Measurements from ENCODE around the gene HOPX.

The HOPX gene

DNA sequence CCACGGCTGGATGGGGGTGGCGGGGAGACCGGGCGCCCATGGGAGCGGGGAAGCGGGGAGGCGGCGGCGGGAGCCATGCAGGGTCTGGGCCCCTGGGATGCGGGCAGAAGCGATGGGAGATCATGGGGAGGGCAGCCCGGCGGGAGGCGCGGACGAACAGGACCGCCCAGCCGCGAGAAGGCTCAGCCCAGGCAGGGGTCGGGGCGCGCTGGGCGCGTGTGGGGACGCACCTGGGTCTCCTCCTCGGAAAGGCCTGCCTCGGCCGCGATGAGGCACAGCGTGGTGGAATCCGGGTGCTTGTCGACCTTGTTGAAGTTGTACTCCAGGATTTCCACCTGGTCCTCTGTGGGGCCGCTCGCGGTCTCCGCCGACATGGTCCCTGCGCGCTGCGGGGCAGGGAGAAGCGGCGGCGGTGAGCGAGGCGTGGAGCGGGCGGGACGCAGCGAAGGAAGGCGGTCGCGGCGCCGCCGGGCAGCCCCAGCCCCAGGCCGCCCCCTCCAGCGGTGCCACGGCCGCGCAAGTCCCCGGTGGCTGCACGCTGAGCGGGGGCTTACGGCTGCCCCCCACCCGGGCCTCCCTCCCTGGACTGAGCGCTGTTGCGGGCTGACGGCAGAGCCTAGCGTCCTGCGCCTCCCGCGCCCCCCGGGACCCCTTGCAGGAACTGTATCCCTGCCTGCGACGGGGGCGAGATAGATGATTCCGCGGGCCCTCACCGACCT, 25.3 kb downstream of the HOPX start:
- H3K27ac Mint-ChIP-seq = peak overlapping the region; percentile 54
- no peaks in the 10 kb centered on the region for H3K9me3 Mint-ChIP-seq
- DNase-seq (ENCODE audit: low spot score) = no peak
- peaks cover 43% of the 10 kb centered on the region for H3K27me3 Mint-ChIP-seq (ENCODE audit: low read depth)
- H3K4me3 Mint-ChIP-seq = peak overlapping the region; percentile 89
- H3K4me1 Mint-ChIP-seq (ENCODE audit: low read depth) = peaks cover 49% of the 10 kb centered on the region
- peaks cover 9% of the 10 kb centered on the region for H3K36me3 Mint-ChIP-seq (ENCODE audit: low read depth)

DNA sequence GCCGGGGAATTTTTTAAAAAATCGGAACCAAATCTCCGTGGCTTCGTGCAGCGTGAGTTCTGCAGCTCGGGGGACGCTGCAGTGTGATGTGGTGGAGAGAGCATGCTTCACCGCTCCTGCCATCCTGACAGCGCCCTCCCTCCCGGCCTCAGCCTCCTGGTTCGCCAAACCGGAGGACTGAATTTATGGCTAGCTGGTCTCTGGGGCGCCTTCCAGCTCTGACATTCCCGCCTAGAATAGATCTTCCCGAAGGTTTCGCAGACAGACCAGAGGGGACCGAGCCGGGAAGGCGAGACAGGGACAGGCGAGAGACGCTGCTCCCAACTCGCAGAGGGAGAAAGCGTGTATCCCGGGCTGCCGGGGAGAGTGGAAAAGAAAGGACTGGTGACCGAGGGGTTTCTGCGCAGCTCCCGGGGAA, 25.9 kb downstream of the HOPX start:
- H3K36me3 Mint-ChIP-seq (ENCODE audit: low read depth) = peaks cover 9% of the 10 kb centered on the region
- H3K4me3 Mint-ChIP-seq = peak overlapping the region; percentile 89
- peak overlapping the region; percentile 54 for H3K27ac Mint-ChIP-seq
- H3K9me3 Mint-ChIP-seq = no peaks in the 10 kb centered on the region
- H3K27me3 Mint-ChIP-seq (ENCODE audit: low read depth) = peaks cover 42% of the 10 kb centered on the region
- DNase-seq (ENCODE audit: low spot score) = no peak
- H3K4me1 Mint-ChIP-seq (ENCODE audit: low read depth) = peaks cover 55% of the 10 kb centered on the region

DNA sequence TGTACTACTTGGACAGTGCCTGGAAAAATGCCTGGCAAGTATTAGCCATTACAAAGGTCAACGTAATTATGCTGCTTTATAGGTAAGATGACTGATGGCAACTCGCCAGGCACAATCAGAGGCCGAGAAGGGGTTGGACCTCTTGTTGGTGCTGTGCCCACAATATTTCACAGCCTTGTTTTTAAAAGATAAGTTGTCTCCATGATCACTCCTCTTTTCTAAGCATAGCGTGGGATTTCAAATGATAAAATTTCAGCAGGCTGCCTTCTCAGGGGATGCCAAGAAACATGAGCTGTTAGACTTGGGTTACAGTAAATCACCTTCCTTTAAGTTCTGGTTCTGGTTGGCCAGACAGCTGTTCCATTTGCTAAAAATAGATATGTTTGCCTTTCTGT, 26.9 kb downstream of the HOPX start:
- Mint-ChIP-seq H3K27me3 (ENCODE audit: low read depth) (peaks cover 36% of the 10 kb centered on the region), H3K9me3 (no peaks in the 10 kb centered on the region), H3K36me3 (ENCODE audit: low read depth) (peaks cover 16% of the 10 kb centered on the region), H3K27ac (peak overlapping the region; percentile 54), H3K4me3 (peak overlapping the region; percentile 89), H3K4me1 (ENCODE audit: low read depth) (peaks cover 63% of the 10 kb centered on the region)
- no peak for DNase-seq (ENCODE audit: low spot score)

DNA sequence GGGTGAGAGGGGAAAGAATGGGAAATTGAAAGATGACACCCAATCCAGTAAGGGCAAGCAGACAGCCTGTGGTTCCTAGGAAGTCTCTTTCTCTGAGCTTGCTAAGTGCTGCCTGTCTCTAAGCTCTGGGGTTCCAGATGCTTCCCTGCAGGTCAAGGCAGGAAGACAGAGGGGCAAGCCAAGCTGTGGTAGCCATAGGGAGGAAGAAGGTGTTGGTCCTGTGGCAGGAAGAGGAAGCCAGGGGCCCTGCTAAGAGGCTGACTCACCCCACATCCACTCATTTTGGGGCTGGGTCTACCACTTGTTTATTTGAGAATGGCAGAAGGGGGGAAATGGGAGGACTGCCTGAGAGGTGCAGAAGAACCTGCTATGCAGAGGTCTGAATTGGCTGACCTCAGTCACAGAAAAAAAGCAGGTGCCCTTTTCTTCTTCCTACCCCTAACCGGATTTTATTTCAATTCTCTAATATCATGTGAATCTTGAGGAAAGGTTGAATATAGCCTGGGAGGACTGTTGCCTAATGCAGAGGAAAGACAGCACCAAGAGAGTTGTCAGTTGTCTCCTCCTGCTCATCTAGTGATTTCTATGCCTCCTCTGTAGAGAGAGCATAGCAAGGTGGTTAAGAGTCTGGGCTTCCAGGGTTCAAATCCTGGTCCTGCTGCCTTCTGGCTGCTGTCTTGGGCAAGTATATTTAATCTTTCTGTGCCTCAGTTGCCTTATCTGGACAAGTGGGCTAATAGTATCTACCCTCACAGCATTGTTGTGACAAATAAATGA, 27.4 kb downstream of the HOPX start:
- DNase-seq (ENCODE audit: low spot score) = peak; percentile 52
- H3K36me3 Mint-ChIP-seq (ENCODE audit: low read depth) = peaks cover 20% of the 10 kb centered on the region
- peaks cover 67% of the 10 kb centered on the region for H3K4me1 Mint-ChIP-seq (ENCODE audit: low read depth)
- H3K4me3 Mint-ChIP-seq = peak overlapping the region; percentile 89
- H3K27ac Mint-ChIP-seq = peak overlapping the region; percentile 74
- H3K27me3 Mint-ChIP-seq (ENCODE audit: low read depth) = peaks cover 30% of the 10 kb centered on the region
- peaks cover 4% of the 10 kb centered on the region for H3K9me3 Mint-ChIP-seq

DNA sequence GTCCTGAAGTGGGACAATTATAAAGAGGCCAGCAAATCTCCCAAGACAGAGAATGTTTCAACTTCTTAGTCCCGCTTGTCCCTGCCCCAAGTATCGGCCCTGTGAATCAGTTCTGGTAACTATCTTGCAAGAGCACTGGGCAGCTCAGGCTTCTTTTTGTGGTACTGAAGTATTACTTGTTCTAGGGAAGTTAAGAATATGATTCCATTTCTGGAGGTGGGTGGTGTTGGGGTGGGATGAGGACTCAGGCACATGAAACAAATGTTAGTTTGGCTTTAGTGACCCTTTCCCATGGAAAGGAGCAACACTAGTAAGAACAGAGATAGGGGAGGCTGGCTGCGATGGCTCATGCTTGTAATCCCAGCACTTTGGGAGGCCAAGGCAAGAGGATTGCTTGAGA, 28.9 kb downstream of the HOPX start:
- Mint-ChIP-seq H3K4me3 (no peak overlapping the region), H3K36me3 (ENCODE audit: low read depth) (peaks cover 27% of the 10 kb centered on the region), H3K9me3 (peaks cover 4% of the 10 kb centered on the region), H3K27ac (peak overlapping the region; percentile 31), H3K27me3 (ENCODE audit: low read depth) (peaks cover 17% of the 10 kb centered on the region), H3K4me1 (ENCODE audit: low read depth) (peaks cover 65% of the 10 kb centered on the region)
- DNase-seq (ENCODE audit: low spot score) = no peak

DNA sequence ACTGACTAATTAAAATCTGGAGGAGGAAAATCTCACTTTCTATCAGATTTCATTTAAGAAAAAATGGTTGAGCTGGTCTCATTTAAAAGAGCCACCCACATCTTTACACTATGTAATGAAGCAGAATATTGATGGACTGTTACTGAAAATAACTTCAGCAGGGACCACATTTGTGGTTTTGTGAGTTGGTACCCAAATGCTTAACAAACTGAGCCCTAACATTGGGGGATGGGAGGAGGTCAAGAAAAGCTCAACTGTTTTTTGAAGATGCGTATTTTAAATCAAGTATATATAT, 30.1 kb downstream of the HOPX start:
- Mint-ChIP-seq H3K36me3 (ENCODE audit: low read depth) (peaks cover 35% of the 10 kb centered on the region), H3K27me3 (ENCODE audit: low read depth) (peaks cover 9% of the 10 kb centered on the region), H3K4me3 (no peak overlapping the region), H3K9me3 (peaks cover 11% of the 10 kb centered on the region), H3K4me1 (ENCODE audit: low read depth) (peaks cover 62% of the 10 kb centered on the region), H3K27ac (no peak overlapping the region)
- DNase-seq (ENCODE audit: low spot score) = no peak

DNA sequence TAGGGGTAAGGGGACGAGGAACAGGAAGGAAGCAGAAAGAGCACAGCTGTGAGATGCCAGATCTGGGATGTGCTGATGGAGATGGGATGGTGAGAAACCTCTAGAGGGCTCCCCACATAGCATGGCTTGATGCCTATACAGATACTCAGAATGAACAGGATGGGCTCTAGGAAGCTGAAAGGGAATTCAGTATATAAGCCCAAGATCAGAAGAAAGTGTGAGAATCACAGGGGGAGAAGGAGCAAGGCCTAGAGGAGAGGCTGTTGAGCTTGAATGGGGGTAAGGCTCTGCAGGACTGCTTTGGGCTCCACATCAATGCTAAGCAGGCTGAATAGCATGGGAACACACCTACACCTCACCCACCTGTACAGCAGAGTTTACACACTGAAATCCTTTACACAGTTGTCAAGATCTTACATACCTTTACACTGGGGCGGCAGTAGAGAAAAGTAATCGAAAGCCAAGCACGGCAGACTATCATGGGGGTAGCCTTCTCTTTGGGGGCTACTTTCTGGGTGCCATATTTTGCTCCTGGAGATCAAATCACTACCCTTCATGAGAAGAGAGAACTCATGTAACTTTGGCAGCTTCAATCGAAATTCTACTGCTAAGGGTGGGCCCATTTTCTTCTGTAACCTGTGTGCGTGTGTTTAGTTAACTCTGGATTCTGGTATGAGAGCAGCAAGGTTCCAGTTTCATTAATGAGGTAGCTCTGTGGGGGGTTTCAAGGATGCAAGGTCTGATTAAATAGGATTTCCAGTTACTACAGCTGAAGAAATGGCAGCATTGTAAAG, 30.6 kb downstream of the HOPX start:
- peaks cover 38% of the 10 kb centered on the region for H3K36me3 Mint-ChIP-seq (ENCODE audit: low read depth)
- peak; percentile 37 for DNase-seq (ENCODE audit: low spot score)
- peaks cover 9% of the 10 kb centered on the region for H3K27me3 Mint-ChIP-seq (ENCODE audit: low read depth)
- peak overlapping the region; percentile 53 for H3K27ac Mint-ChIP-seq
- peaks cover 64% of the 10 kb centered on the region for H3K4me1 Mint-ChIP-seq (ENCODE audit: low read depth)
- peak overlapping the region; percentile 23 for H3K4me3 Mint-ChIP-seq
- H3K9me3 Mint-ChIP-seq = peaks cover 13% of the 10 kb centered on the region

DNA sequence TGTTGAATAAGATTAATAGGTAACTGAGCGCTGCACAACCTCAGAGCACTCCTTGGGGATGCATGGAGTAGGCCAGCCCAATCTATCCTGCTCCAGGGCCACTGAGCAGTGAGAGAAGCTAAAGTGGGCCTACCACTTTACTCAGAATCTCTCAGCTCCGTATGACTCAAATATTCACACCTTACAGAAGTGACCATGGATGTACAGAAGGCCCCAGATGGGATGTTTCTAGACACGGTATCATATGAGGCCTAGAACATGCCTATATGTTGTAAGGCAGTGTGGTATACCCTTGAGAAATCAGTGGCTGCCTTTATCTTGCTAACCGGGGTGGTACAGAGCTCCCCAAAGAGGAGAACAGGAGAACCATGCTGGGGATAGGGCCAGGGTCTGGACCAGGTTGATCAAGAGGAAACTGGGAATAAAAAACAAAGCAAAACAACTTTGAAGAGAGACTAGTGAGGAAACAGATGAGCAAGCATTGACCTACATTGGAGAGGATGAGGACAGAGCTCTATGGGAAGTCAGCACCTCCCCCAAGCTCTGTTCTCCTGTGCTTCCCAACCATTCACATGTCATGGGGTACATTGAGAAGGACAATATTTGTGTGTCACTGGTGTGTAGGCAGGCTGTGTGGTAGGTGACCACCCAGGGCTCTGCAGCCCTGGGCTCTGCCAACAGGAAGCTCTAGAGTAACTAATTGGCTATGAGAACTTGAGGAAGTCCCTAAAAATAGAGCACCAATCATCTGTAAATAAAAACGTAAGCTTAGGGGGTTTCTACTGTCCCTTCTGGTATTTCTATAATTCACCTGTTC, 31.4 kb downstream of the HOPX start:
- Mint-ChIP-seq H3K9me3 (peaks cover 13% of the 10 kb centered on the region), H3K4me1 (ENCODE audit: low read depth) (peaks cover 56% of the 10 kb centered on the region), H3K36me3 (ENCODE audit: low read depth) (peaks cover 38% of the 10 kb centered on the region), H3K27ac (peak overlapping the region; percentile 53), H3K4me3 (peak overlapping the region; percentile 23), H3K27me3 (ENCODE audit: low read depth) (peaks cover 2% of the 10 kb centered on the region)
- DNase-seq (ENCODE audit: low spot score) = no peak

DNA sequence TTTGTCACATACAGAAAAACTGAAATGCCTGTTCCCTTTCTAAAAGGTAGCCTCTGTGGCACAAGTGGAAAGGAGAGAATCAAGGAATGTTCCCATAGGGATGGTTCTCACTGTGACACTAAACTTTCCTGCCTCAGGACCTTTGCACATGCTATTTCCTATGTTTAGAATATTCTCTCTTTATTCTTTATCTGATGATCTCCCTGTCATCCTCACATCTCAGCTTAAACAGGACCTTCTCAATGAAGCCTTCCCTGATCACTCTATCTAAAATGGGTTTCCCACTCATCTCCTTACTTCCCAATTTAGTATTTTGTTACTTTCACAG, 32.3 kb downstream of the HOPX start:
- no peak for DNase-seq (ENCODE audit: low spot score)
- Mint-ChIP-seq H3K36me3 (ENCODE audit: low read depth) (peaks cover 38% of the 10 kb centered on the region), H3K9me3 (peaks cover 13% of the 10 kb centered on the region), H3K4me1 (ENCODE audit: low read depth) (peaks cover 47% of the 10 kb centered on the region), H3K27ac (peak overlapping the region; percentile 2), H3K27me3 (ENCODE audit: low read depth) (no peaks in the 10 kb centered on the region), H3K4me3 (no peak overlapping the region)

DNA sequence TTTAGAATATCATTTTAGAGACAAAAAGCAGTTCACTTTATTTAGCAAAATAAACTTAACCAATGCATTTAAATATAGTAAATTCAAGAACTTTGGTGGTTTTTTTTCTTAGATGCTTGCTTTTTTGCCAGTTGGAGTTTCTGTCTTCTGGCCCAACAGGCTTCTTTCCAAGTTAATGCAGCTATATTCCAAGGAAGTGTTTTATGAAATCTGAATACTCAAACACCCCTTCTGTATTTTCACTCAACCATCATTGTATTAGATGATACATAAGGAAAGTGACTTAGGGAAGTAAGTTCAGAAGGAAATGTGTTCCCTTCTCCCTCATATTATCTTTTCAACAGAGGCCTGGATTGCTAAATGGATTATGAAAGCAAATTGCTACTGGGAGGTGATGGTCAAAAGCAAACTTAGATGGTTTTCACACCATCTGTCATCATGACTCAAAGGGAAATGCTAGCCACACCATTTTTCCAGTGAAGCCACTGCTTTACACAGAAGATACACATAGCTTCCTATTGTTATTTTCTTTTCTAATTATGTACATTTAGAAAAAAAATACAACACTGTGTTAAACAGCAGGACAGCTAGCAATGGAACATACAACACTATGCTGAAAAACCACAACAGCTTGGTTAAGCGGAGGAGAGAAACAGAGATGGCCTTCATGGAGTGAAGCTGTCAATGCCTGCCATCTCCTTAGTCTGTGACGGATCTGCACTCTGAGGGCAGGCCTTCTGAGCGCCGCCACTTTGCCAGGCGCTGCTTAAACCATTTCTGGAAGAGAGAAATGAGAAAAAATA, 32.9 kb downstream of the HOPX start:
- peaks cover 41% of the 10 kb centered on the region for H3K4me1 Mint-ChIP-seq (ENCODE audit: low read depth)
- no peak overlapping the region for H3K4me3 Mint-ChIP-seq
- peak overlapping the region; percentile 15 for H3K27ac Mint-ChIP-seq
- no peak for DNase-seq (ENCODE audit: low spot score)
- H3K9me3 Mint-ChIP-seq = peaks cover 13% of the 10 kb centered on the region
- no peaks in the 10 kb centered on the region for H3K27me3 Mint-ChIP-seq (ENCODE audit: low read depth)
- H3K36me3 Mint-ChIP-seq (ENCODE audit: low read depth) = peaks cover 38% of the 10 kb centered on the region

DNA sequence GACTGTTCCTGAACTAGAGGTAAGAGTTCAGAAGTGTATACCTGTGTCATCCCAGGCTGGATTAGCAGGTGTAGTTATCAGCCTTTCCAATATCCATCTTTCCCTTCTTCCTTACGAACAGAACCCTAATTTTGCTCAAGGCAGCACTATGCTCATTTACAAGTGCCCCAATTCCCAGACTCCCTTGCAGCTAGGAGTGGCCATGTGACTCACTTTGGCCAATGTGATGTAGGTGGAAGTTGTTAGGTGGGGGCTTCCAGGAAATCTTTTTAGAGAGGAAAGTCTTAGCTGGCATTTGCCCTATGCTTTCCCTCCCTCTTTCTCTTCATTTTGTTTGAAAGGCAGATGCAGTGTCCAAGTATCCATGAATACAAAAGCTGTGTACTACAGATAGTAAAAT, 34.8 kb downstream of the HOPX start:
- peaks cover 13% of the 10 kb centered on the region for H3K9me3 Mint-ChIP-seq
- no peak for DNase-seq (ENCODE audit: low spot score)
- no peaks in the 10 kb centered on the region for H3K27me3 Mint-ChIP-seq (ENCODE audit: low read depth)
- no peak overlapping the region for H3K27ac Mint-ChIP-seq
- peaks cover 31% of the 10 kb centered on the region for H3K4me1 Mint-ChIP-seq (ENCODE audit: low read depth)
- H3K36me3 Mint-ChIP-seq (ENCODE audit: low read depth) = peaks cover 30% of the 10 kb centered on the region
- H3K4me3 Mint-ChIP-seq = no peak overlapping the region

DNA sequence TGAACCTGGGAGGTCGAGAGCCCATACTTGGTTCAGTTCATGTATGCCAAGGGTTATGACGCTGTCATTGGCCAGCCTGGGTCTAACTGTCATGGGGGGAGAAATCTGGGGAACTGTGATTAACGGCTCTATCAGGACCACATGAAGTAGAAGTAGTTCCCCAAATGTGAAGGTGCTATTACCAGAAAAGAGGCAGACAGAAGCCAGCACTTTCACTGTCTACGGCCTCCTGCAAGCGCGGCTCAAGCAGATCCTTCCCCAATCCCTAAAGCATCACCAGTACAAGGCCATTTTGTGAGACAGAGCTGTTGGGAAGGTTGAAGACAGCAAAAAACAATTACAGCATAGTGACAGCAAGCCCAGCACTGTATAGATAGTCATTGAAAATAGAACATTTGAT, 37.5 kb downstream of the HOPX start:
- Mint-ChIP-seq H3K9me3 (peaks cover 9% of the 10 kb centered on the region), H3K27ac (no peak overlapping the region), H3K36me3 (ENCODE audit: low read depth) (peaks cover 18% of the 10 kb centered on the region), H3K4me1 (ENCODE audit: low read depth) (peaks cover 13% of the 10 kb centered on the region), H3K27me3 (ENCODE audit: low read depth) (no peaks in the 10 kb centered on the region), H3K4me3 (no peak overlapping the region)
- no peak for DNase-seq (ENCODE audit: low spot score)

DNA sequence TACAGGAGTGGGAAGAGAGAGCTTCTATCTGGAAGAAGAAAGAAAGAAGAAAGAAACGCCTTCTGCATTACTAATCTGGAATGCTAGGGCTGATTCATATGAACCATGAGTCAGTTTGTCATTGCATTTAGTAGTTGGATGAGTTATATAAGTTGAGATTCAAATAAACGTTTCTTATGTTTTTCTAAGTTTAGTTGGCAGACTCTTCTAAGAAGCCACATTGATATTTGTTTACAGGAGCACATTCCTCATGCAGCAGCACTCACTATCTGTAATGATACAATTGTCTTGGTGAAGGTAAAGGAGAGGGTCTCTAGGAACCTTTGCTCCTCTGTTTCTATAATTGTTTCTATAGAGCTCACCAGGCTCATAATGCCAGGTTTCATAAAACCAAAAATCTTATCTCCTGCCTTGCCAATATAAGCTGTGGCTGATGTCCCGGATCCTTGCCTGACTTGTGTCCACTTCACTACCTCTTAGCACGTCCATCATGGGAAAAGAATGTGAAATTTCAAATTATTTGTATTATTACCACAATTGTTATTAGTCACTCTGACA, 39.5 kb downstream of the HOPX start:
- H3K9me3 Mint-ChIP-seq = peaks cover 8% of the 10 kb centered on the region
- no peaks in the 10 kb centered on the region for H3K27me3 Mint-ChIP-seq (ENCODE audit: low read depth)
- H3K4me1 Mint-ChIP-seq (ENCODE audit: low read depth) = peaks cover 12% of the 10 kb centered on the region
- no peak overlapping the region for H3K4me3 Mint-ChIP-seq
- no peak for DNase-seq (ENCODE audit: low spot score)
- H3K36me3 Mint-ChIP-seq (ENCODE audit: low read depth) = peaks cover 7% of the 10 kb centered on the region
- no peak overlapping the region for H3K27ac Mint-ChIP-seq
